K562 (cell line): ENCODE data around the gene FSCN2. TPM values are rescaled to one million over a fixed set of nuclear protein-coding genes. Genes with fewer than 3 reads are reported as not detected.

Experiments
- ETV5 ChIP-seq: sonication (generic); formaldehyde crosslinking; IDR thresholded peaks from 2 replicates; pipeline ENCODE4 v1.4.0; 2020; ENCODE audit warnings: low read depth, mild to moderate bottlenecking, missing genetic modification reagents
- HDAC2 ChIP-seq: fragments of 450-650 bp; IDR thresholded peaks from 2 replicates; pipeline ENCODE4 v1.6.1; 2016; ENCODE audit warnings: mild to moderate bottlenecking
- IRF1 ChIP-seq: sonication (generic); formaldehyde crosslinking; IDR thresholded peaks from 2 replicates; pipeline ENCODE4 v1.8.0; 2022; ENCODE audit warnings: missing genetic modification reagents, mild to moderate bottlenecking, borderline replicate concordance
- MXD1 ChIP-seq: fragments of 250-450 bp; sonication (Bioruptor Pico); IDR thresholded peaks from 2 replicates; pipeline ENCODE4 v1.8.0; 2021; ENCODE audit warnings: borderline replicate concordance, mild to moderate bottlenecking, moderate library complexity; ENCODE audit not compliant: poor library complexity, severe bottlenecking
- PHF20 ChIP-seq: fragments of 450-650 bp; IDR thresholded peaks from 2 replicates; pipeline ENCODE4 v1.6.1; 2018; ENCODE audit not compliant: partially characterized antibody
- POLR2G ChIP-seq: fragments of 200-400 bp; formaldehyde crosslinking; IDR thresholded peaks from 2 replicates; pipeline ENCODE4 v1.6.1; 2017; ENCODE audit warnings: low read depth, mild to moderate bottlenecking, antibody characterized with exemption, low read length, moderate library complexity
- RBBP5 ChIP-seq: fragments of 200-600 bp; sonication (generic); IDR thresholded peaks from 2 replicates; pipeline ENCODE4 v1.6.1; 2012; ENCODE audit warnings: borderline replicate concordance, mild to moderate bottlenecking, low read length, control low read depth, inconsistent platforms; ENCODE audit not compliant: insufficient read depth, poor library complexity, severe bottlenecking
- SMAD4 ChIP-seq: fragments of 250-450 bp; sonication (Bioruptor Pico); conservative IDR thresholded peaks from 2 replicates; pipeline ENCODE4 v1.8.0; 2021; ENCODE audit warnings: inconsistent platforms, mild to moderate bottlenecking, moderate library complexity
- TAL1 ChIP-seq: fragments of 450-650 bp; IDR thresholded peaks from 2 replicates; pipeline ENCODE4 v1.6.1; 2016; ENCODE audit warnings: mild to moderate bottlenecking
- TBP ChIP-seq: optimal IDR thresholded peaks from 2 replicates; pipeline ENCODE3; 2011; ENCODE audit warnings: low read depth, low read length, improper control_type of control experiment
- TEAD2 ChIP-seq: fragments of 450-650 bp; IDR thresholded peaks from 2 replicates; pipeline ENCODE4 v1.6.1; 2016; ENCODE audit warnings: missing genetic modification characterization, control low read depth, missing compliant biosample characterization
- ZNF134 ChIP-seq: fragments of 250-450 bp; sonication (Bioruptor Pico); conservative IDR thresholded peaks from 2 replicates; pipeline ENCODE4 v1.4.0; 2020
- ZNF589 ChIP-seq: fragments of 200-800 bp; sonication (Bioruptor generic); IDR thresholded peaks from 2 replicates; pipeline ENCODE4 v1.6.1; 2016; ENCODE audit warnings: low read depth, missing genetic modification characterization, missing compliant biosample characterization
- ZZZ3 ChIP-seq: fragments of 450-650 bp; IDR thresholded peaks from 2 replicates; pipeline ENCODE4 v1.6.1; 2016; ENCODE audit warnings: antibody characterized with exemption, mild to moderate bottlenecking, moderate library complexity
- polyA plus RNA-seq, 8 experiments: library from polyadenylated mRNA; depleted of rRNA in 4 of 8; stranded (reverse) in 5 of 8; unstranded in 3 of 8; fragments of >200 nt; fragmentation: Nextera tagmentation in 2 of 8; fragmentation: Illumina TruSeq in 1 of 8; extraction: Ambion mirVana in 2 of 8; extraction: Trizol in 1 of 8; gene quantifications; 2 replicates each; pipeline versions ENCODE4 v1.2.1 to v1.2.3, GENCODE V29; 2011 to 2014; ENCODE audit warnings: inconsistent platforms in 1 of 8, missing spikeins in 1 of 8
- total RNA-seq, 7 experiments: library from RNA; depleted of rRNA in 6 of 7; stranded (reverse); fragments of >200 nt in 6 of 7; fragmentation: Illumina TruSeq in 2 of 7; extraction: Trizol in 2 of 7; gene quantifications; 2 replicates each; pipeline versions ENCODE4 v1.2.1 to v1.2.3, GENCODE V29; 2011 to 2021; ENCODE audit warnings: low replicate concordance in 1 of 7
- TF ChIP-seq, protein P1 (sequence below), 3 experiments: fragments of 200-800 bp in 1 of 3; fragments of 250-450 bp in 1 of 3; fragments of 450-650 bp in 1 of 3; sonication (Bioruptor Pico) in 1 of 3; sonication (Bioruptor generic) in 1 of 3; formaldehyde crosslinking in 1 of 3; IDR thresholded peaks; 2 replicates each; pipeline versions ENCODE4 v1.6.1 to v1.8.0; 2016 to 2022; ENCODE audit warnings: mild to moderate bottlenecking in 2 of 3, missing genetic modification characterization in 2 of 3, missing compliant biosample characterization in 1 of 3, moderate library complexity in 1 of 3
- TF ChIP-seq, protein P2 (sequence below): sonication (generic); formaldehyde crosslinking; IDR thresholded peaks from 2 replicates; pipeline ENCODE4 v1.8.0; 2022; ENCODE audit warnings: mild to moderate bottlenecking, missing genetic modification reagents

FSCN2 gene
- total and polyA plus RNA-seq, 9 of the 15 experiments (the other 6 are each of a cell fraction or from before 2014, with no cell fraction given) = 0.08 TPM; not detected in 8

DNA sequence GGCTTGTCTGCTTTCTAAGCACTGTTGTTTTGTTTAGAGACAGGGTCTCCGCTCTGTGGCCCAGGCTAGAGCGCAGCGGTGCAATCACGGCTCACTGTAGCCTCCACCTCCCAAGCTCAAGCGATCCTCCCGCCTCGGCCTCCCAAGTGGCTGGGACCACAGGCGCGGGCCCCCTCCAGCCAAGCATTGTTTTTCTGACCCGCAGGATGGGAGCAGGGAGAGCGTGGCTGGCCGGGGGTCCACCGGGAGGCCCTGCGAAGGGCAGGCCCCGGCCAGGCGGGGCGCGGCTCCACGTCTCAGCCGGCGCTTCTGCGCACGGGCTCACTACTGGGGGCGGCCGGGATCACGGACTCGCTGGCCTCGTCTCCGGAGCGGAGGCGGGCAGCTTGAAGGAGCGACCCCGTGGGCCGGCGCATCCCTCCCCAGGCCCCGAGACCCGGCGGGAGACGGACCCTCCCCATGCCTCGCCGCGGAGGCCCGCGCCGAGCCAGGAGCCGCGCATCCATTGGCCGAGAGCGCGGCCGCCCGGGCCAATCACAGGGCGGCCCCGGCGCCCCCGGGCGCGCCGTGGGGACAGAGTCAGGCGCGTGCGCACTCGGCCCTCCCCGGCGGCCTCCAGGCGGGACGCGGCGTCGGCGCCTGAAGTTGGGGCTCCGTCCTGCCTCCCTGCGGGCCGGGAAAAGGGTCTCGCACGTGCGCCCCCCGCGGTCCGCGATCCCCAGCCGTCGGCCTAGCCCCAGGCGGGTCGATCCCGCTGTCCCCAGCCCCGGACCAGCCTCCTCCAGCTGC, 40.5 kb upstream of the FSCN2 start (continued):
- TF ChIP-seq, protein P1, sequence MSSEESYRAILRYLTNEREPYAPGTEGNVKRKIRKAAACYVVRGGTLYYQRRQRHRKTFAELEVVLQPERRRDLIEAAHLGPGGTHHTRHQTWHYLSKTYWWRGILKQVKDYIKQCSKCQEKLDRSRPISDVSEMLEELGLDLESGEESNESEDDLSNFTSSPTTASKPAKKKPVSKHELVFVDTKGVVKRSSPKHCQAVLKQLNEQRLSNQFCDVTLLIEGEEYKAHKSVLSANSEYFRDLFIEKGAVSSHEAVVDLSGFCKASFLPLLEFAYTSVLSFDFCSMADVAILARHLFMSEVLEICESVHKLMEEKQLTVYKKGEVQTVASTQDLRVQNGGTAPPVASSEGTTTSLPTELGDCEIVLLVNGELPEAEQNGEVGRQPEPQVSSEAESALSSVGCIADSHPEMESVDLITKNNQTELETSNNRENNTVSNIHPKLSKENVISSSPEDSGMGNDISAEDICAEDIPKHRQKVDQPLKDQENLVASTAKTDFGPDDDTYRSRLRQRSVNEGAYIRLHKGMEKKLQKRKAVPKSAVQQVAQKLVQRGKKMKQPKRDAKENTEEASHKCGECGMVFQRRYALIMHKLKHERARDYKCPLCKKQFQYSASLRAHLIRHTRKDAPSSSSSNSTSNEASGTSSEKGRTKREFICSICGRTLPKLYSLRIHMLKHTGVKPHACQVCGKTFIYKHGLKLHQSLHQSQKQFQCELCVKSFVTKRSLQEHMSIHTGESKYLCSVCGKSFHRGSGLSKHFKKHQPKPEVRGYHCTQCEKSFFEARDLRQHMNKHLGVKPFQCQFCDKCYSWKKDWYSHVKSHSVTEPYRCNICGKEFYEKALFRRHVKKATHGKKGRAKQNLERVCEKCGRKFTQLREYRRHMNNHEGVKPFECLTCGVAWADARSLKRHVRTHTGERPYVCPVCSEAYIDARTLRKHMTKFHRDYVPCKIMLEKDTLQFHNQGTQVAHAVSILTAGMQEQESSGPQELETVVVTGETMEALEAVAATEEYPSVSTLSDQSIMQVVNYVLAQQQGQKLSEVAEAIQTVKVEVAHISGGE (CRISPR knock-in tag; IDR thresholded peaks at IDR 0.05) = peak in 1 of 3 experiments; percentile 48; a peak in 1 of 6 replicates
- TF ChIP-seq POLR2G (peak; percentile 90), TBP (peak; percentile 56), SMAD4 (peak; percentile 43; the same call in 1 of the 2 replicates), MXD1 (CRISPR knock-in tag) (no peak), TEAD2 (no peak), ZNF589 (CRISPR knock-in tag) (peak; percentile 66; the same call in 1 of the 2 replicates), TAL1 (no peak), RBBP5 (no peak), IRF1 (CRISPR knock-in tag) (no peak), HDAC2 (peak; percentile 59; the same call in 1 of the 2 replicates), ETV5 (CRISPR knock-in tag) (0 out of 2 replicates have a peak, but pooled peaks have one; percentile 47), ZZZ3 (no peak), ZNF134 (CRISPR knock-in tag) (no peak), PHF20 (peak; percentile 64)
- TF ChIP-seq, protein P2, sequence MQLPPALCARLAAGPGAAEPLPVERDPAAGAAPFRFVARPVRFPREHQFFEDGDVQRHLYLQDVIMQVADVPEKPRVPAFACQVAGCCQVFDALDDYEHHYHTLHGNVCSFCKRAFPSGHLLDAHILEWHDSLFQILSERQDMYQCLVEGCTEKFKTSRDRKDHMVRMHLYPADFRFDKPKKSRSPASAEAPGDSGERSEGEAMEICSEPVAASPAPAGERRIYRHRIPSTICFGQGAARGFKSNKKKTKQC = peak; percentile 78
